OCI-LY1 (cell line): ENCODE results near the gene FLT3.

Experiments
- H2AFZ ChIP-seq: fragments of 200-600 bp; sonication (generic), shearing (Covaris generic); 2 replicates; pipeline ENCODE4 v1.6.0; 2014; ENCODE audit warnings: antibody characterized with exemption, mild to moderate bottlenecking, low read length
- H3F3A ChIP-seq: fragments of 200-600 bp; sonication (generic), shearing (Covaris generic); 2 replicates; pipeline ENCODE4 v1.6.0; 2014; ENCODE audit warnings: mild to moderate bottlenecking, antibody characterized with exemption, low read length, moderate library complexity; ENCODE audit not compliant: insufficient read depth
- H3K27ac ChIP-seq: fragments of 200-600 bp; sonication (generic); 2 replicates; pipeline ENCODE4 v1.5.1; 2014; ENCODE audit warnings: low read length, mixed run types, mild to moderate bottlenecking, low read depth; ENCODE audit not compliant: poor library complexity, severe bottlenecking
- H3K27me3 ChIP-seq: fragments of 200-600 bp; sonication (generic); 2 replicates; pipeline ENCODE4 v1.6.0; 2014; ENCODE audit warnings: antibody characterized with exemption, mild to moderate bottlenecking, low read length, moderate library complexity; ENCODE audit not compliant: insufficient read depth
- H3K36me3 ChIP-seq: fragments of 200-600 bp; sonication (generic); 2 replicates; pipeline ENCODE4 v1.6.1; 2014; ENCODE audit warnings: mild to moderate bottlenecking, antibody characterized with exemption, low read length, moderate library complexity, mixed read lengths; ENCODE audit not compliant: insufficient read depth
- H3K4me1 ChIP-seq: fragments of 200-600 bp; sonication (generic); 2 replicates; pipeline ENCODE4 v1.5.1; 2014; ENCODE audit warnings: mild to moderate bottlenecking, low read length, moderate library complexity; ENCODE audit not compliant: insufficient read depth, severe bottlenecking
- H3K4me2 ChIP-seq: fragments of 200-600 bp; sonication (generic), shearing (Covaris generic); 2 replicates; pipeline ENCODE4 v1.6.1; 2014; ENCODE audit warnings: low read length
- H3K4me3 ChIP-seq: fragments of 200-600 bp; sonication (generic); 2 replicates; pipeline ENCODE4 v1.5.1; 2014; ENCODE audit warnings: low read length, low read depth, mild to moderate bottlenecking, mixed read lengths; ENCODE audit not compliant: poor library complexity, severe bottlenecking
- H3K79me2 ChIP-seq: fragments of 200-600 bp; shearing (Covaris generic); 2 replicates; pipeline ENCODE4 v1.6.1; 2016; ENCODE audit warnings: mixed run types, low read length, mixed read lengths; ENCODE audit not compliant: insufficient read depth
- H3K9ac ChIP-seq: fragments of 200-600 bp; sonication (generic), shearing (Covaris generic); 2 replicates; pipeline ENCODE4 v1.6.1; 2014; ENCODE audit warnings: mild to moderate bottlenecking, low read length, mixed read lengths
- H3K9me2 ChIP-seq: fragments of 200-600 bp; sonication (generic), shearing (Covaris generic); 2 replicates; pipeline ENCODE4 v1.6.1; 2014; ENCODE audit warnings: low read depth, mild to moderate bottlenecking, low read length, mixed read lengths
- H3K9me3 ChIP-seq: fragments of 200-600 bp; shearing (Covaris generic); 2 replicates; pipeline ENCODE4 v1.6.1; 2014; ENCODE audit warnings: low read length, mixed read lengths
- H4K20me1 ChIP-seq: fragments of 200-600 bp; sonication (generic), shearing (Covaris generic); 2 replicates; pipeline ENCODE4 v1.6.0; 2016; ENCODE audit warnings: mild to moderate bottlenecking, low read length; ENCODE audit not compliant: insufficient read depth
- CTCF ChIP-seq: fragments of 200-600 bp; sonication (generic), shearing (Covaris generic); IDR thresholded peaks from 2 replicates; pipeline ENCODE4 v1.5.1; 2017; ENCODE audit warnings: mild to moderate bottlenecking, antibody characterized with exemption, low read length, moderate library complexity, mixed read lengths
- EZH2 ChIP-seq: fragments of 200-600 bp; sonication (generic), shearing (Covaris generic); IDR thresholded peaks from 2 replicates; pipeline ENCODE4 v1.8.0; 2017; ENCODE audit warnings: borderline replicate concordance, mixed run types, mild to moderate bottlenecking, antibody characterized with exemption, low read length, moderate library complexity, mixed read lengths

Gene FLT3

DNA sequence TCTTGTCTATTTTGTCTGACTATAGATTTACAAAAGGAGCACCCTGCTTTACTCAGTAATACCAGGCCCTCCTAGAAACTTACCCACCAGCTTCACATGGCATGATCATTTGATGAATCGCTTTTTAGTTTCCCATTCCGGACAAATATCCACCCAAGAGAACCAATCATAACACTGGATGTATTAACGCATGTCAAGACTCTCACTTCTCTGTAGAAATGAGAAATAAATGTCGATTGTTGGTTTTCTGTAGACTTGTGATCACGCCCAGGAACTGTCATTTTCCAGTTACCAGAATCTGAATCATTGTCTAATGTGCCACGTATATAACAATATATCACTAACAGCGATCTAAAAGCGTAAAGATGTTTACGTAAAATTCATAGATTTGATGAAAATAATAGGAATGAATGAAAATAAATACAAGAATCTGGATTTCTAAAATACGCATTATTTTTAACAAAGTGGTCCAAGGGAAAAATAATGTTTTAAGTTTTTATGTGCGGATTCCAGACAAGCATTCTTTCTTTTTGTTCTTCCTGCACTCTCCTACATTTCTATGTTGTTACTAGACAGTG lies 145.3 kb downstream of the FLT3 start:
- no peak overlapping the region for H2AFZ ChIP-seq
- no peak overlapping the region for H3K4me3 ChIP-seq
- no peaks in the 10 kb centered on the region for H3K9me3 ChIP-seq
- no peaks in the 10 kb centered on the region for H3K79me2 ChIP-seq
- TF ChIP-seq CTCF (no peak), EZH2 (no peak)
- no peak overlapping the region for H3K27ac ChIP-seq
- no peak overlapping the region for H3K4me2 ChIP-seq
- H3K9me2 ChIP-seq, result no peaks in the 10 kb centered on the region
- no peaks in the 10 kb centered on the region for H3K36me3 ChIP-seq
- no peaks in the 10 kb centered on the region for H3F3A ChIP-seq
- no peaks in the 10 kb centered on the region for H3K27me3 ChIP-seq
- H3K4me1 ChIP-seq, result peaks cover 7% of the 10 kb centered on the region
- no peaks in the 10 kb centered on the region for H4K20me1 ChIP-seq
- no peak overlapping the region for H3K9ac ChIP-seq

- Histone ChIP-seq H3K4me3 (no peak overlapping the region), H3K9me2 (no peaks in the 10 kb centered on the region), H3K4me2 (no peak overlapping the region), H3F3A (no peaks in the 10 kb centered on the region), H3K4me1 (peaks cover 7% of the 10 kb centered on the region), H2AFZ (no peak overlapping the region), H3K79me2 (no peaks in the 10 kb centered on the region), H3K36me3 (no peaks in the 10 kb centered on the region), H3K27ac (no peak overlapping the region), H3K9me3 (no peaks in the 10 kb centered on the region), H4K20me1 (no peaks in the 10 kb centered on the region), H3K9ac (no peak overlapping the region), H3K27me3 (no peaks in the 10 kb centered on the region)
- TF ChIP-seq CTCF, result no peak
- no peak for TF ChIP-seq EZH2
Observed at GRCh38 chr13:27954406-27954851, 145.9 kb downstream of the FLT3 start.

DNA sequence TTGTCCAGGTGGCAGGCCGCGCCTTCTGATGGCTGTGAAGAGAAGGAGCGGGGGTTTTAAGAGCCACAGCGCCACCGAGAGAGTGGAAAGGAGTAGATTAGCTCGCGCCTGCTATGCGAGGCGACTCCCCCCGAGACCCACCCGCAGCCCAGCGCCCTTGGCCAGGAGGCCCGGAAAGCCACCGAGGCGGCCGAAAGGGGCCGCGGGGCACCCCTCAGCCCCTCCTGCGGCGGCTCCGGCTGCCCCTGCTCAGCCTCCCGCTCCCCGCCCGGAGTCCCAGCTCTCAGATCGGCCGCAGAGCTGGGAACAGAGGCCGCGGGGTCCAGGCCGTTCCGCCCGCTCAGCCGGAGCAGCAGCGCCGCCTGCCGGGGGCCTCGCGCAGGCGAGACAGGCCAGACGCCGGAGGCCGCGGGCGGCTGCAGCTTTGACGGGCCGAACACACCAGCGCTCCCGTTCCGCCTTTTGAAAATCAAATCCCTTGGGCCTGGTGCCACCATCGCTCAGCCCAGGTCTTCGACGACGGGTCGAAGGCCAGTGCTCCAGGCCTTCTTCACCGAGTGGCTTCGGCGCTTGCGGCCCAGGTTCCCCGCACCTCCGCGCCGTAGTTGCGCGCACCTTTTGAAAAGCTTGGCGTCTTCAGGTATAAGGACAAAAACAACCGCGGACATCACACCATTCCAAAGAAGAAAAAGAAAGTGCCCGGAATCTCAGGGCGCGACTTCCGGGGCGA lies 146.5 kb downstream of the FLT3 start:
- Histone ChIP-seq H3K27ac (no peak overlapping the region), H3K9ac (peak overlapping the region; percentile 49; the same call in 1 of the 2 replicates), H3K4me2 (peak overlapping the region; percentile 72), H3K79me2 (no peaks in the 10 kb centered on the region), H4K20me1 (no peaks in the 10 kb centered on the region), H3K27me3 (no peaks in the 10 kb centered on the region), H3K36me3 (no peaks in the 10 kb centered on the region), H3K4me3 (peak overlapping the region; percentile 55), H3K9me2 (no peaks in the 10 kb centered on the region), H2AFZ (0 out of 2 replicates have a peak overlapping the region, but pooled peaks have one; percentile 50), H3K9me3 (no peaks in the 10 kb centered on the region), H3F3A (no peaks in the 10 kb centered on the region), H3K4me1 (peaks cover 7% of the 10 kb centered on the region)
- TF ChIP-seq CTCF, result peak; percentile 73
- no peak for TF ChIP-seq EZH2
